WTC11 (cell line): ENCODE data around the gene UBE2K. TPM values are rescaled to one million over a fixed set of nuclear protein-coding genes. Genes with fewer than 3 reads are reported as not detected.

Experiments used
- ATAC-seq: fragments of 200-7000 bp; cut with Tn5 transposase; 2 replicates; pipeline ENCODE4 v1.10.0; 2021; ENCODE audit warnings: mild to moderate bottlenecking, moderate library complexity
- CTCF ChIA-PET: fragments of 300-600 bp; sonication (Branson Sonifier 250); formaldehyde crosslinking; loops from one replicate; lab custom pipeline; 2021; ENCODE audit warnings: antibody characterized with exemption; lab: Charles Lee
- POLR2A ChIA-PET: fragments of 350-600 bp; sonication (Branson Sonifier 250); formaldehyde crosslinking; loops from one replicate; lab custom pipeline; 2021; ENCODE audit warnings: antibody characterized with exemption; lab: Charles Lee
- DNase-seq: peaks from one replicate; pipeline ENCODE4 v3.0.0; 2021; ENCODE audit warnings: low spot score
- H3K27ac Mint-ChIP-seq: 2 replicates; pipeline ENCODE4 v1.8.0; 2021; ENCODE audit warnings: mixed read lengths
- H3K27me3 Mint-ChIP-seq: 2 replicates; pipeline ENCODE4 v1.8.0; 2021; ENCODE audit warnings: low read depth, mild to moderate bottlenecking, moderate library complexity, mixed read lengths
- H3K36me3 Mint-ChIP-seq: 2 replicates; pipeline ENCODE4 v1.8.0; 2021; ENCODE audit warnings: mixed read lengths
- H3K4me1 Mint-ChIP-seq: 2 replicates; pipeline ENCODE4 v1.8.0; 2022; ENCODE audit warnings: mixed read lengths
- H3K4me3 Mint-ChIP-seq: 2 replicates; pipeline ENCODE4 v1.8.0; 2021; ENCODE audit warnings: mild to moderate bottlenecking, moderate library complexity, mixed read lengths
- H3K9me3 Mint-ChIP-seq: 2 replicates; pipeline ENCODE4 v1.8.0; 2021; ENCODE audit warnings: mixed read lengths
- ELF4 ChIP-seq: sonication (generic); formaldehyde crosslinking; IDR thresholded peaks from 2 replicates; pipeline ENCODE4 v1.8.1; 2022; ENCODE audit warnings: low read depth, mild to moderate bottlenecking, moderate library complexity, missing genetic modification reagents
- ETV6 ChIP-seq: sonication (generic); formaldehyde crosslinking; IDR thresholded peaks from 2 replicates; pipeline ENCODE4 v1.8.1; 2022; ENCODE audit warnings: mild to moderate bottlenecking, missing genetic modification reagents
- FOXK1 ChIP-seq: sonication (generic); formaldehyde crosslinking; IDR thresholded peaks from 2 replicates; pipeline ENCODE4 v1.8.0; 2022; ENCODE audit warnings: mild to moderate bottlenecking, moderate library complexity, missing genetic modification reagents
- FOXP1 ChIP-seq: sonication (generic); formaldehyde crosslinking; IDR thresholded peaks from 2 replicates; pipeline ENCODE4 v1.8.0; 2022; ENCODE audit warnings: missing genetic modification reagents, mild to moderate bottlenecking, moderate library complexity, borderline replicate concordance
- RELA ChIP-seq: sonication (generic); formaldehyde crosslinking; IDR thresholded peaks from 2 replicates; pipeline ENCODE4 v1.8.1; 2022; ENCODE audit warnings: missing genetic modification reagents, mild to moderate bottlenecking, borderline replicate concordance
- SOX15 ChIP-seq: fragments of 250-450 bp; sonication (Bioruptor Pico); IDR thresholded peaks from 2 replicates; pipeline ENCODE4 v1.9.0; 2021; ENCODE audit warnings: mild to moderate bottlenecking
- TEAD1 ChIP-seq: sonication (generic); formaldehyde crosslinking; IDR thresholded peaks from 2 replicates; pipeline ENCODE4 v1.8.0; 2022; ENCODE audit warnings: mild to moderate bottlenecking, missing genetic modification reagents
- TEAD4 ChIP-seq: sonication (generic); formaldehyde crosslinking; IDR thresholded peaks from 2 replicates; pipeline ENCODE4 v1.8.0; 2022; ENCODE audit warnings: mild to moderate bottlenecking, missing genetic modification reagents
- total RNA-seq: library from RNA; stranded (reverse); gene quantifications from 3 replicates; pipeline ENCODE4 v1.2.3, GENCODE V29; 2021
- TF ChIP-seq, protein P1 (sequence below): sonication (generic); formaldehyde crosslinking; conservative IDR thresholded peaks from 2 replicates; pipeline ENCODE4 v1.8.1; 2023; ENCODE audit warnings: mild to moderate bottlenecking, low read depth, missing genetic modification reagents, moderate library complexity
- TF ChIP-seq, protein P2 (sequence below): sonication (generic); formaldehyde crosslinking; conservative IDR thresholded peaks from 2 replicates; pipeline ENCODE4 v1.8.1; 2022; ENCODE audit warnings: mild to moderate bottlenecking, missing genetic modification reagents
- TF ChIP-seq, protein P3 (sequence below): sonication (generic); formaldehyde crosslinking; IDR thresholded peaks from 2 replicates; pipeline ENCODE4 v1.8.1; 2022; ENCODE audit warnings: mild to moderate bottlenecking, missing genetic modification reagents, moderate library complexity, borderline replicate concordance
- TF ChIP-seq, protein P4 (sequence below): fragments of 250-450 bp; sonication (Bioruptor Pico); IDR thresholded peaks from 2 replicates; pipeline ENCODE4 v1.9.0; 2021; ENCODE audit warnings: mild to moderate bottlenecking
- TF ChIP-seq, protein P5 (sequence below): fragments of 250-450 bp; sonication (Bioruptor Pico); IDR thresholded peaks from 2 replicates; pipeline ENCODE4 v2.1.2; 2022; ENCODE audit warnings: mild to moderate bottlenecking, moderate library complexity
- TF ChIP-seq, protein P6 (sequence below): fragments of 250-450 bp; sonication (Bioruptor Pico); IDR thresholded peaks from 2 replicates; pipeline ENCODE4 v1.9.0; 2021; ENCODE audit warnings: mild to moderate bottlenecking, borderline replicate concordance
- TF ChIP-seq, protein P7 (sequence below): sonication (generic); formaldehyde crosslinking; IDR thresholded peaks from 2 replicates; pipeline ENCODE4 v1.8.1; 2023; ENCODE audit warnings: mild to moderate bottlenecking, moderate library complexity, missing genetic modification reagents
- TF ChIP-seq, protein P8 (sequence below): sonication (generic); formaldehyde crosslinking; IDR thresholded peaks from 2 replicates; pipeline ENCODE4 v1.8.1; 2022; ENCODE audit warnings: low read depth, mild to moderate bottlenecking, moderate library complexity, missing genetic modification reagents, borderline replicate concordance
- TF ChIP-seq, protein P9 (sequence below): sonication (generic); formaldehyde crosslinking; IDR thresholded peaks from 2 replicates; pipeline ENCODE4 v1.8.0; 2023; ENCODE audit warnings: mild to moderate bottlenecking, missing genetic modification reagents

The UBE2K gene
- total RNA-seq, 1 experiment from 2014 or later = 135 TPM

DNA sequence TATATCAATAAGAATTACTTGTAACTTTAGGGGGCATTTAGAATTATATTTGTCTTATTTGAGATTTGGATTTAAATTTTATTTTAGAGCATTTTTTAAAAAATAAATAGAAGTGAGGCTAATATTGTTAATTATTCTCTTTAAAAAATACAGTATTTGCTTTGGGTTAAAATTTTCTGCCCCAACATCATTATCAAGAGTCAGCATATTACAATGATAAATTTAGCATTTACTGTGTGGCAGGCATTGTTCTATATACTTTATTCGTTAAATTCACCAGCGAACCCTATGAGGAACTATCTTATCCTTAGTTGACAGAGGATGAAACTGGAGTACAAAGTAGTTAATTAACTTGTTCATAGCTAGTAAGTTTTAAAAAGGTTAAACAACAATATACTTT lies 34.0 kb downstream of the UBE2K start:
- 0 out of 2 replicates have a peak, but pooled peaks cover 5% of the 10 kb centered on the region for H3K36me3 Mint-ChIP-seq
- no peak overlapping the region for H3K4me3 Mint-ChIP-seq
- H3K4me1 Mint-ChIP-seq = peaks cover 14% of the 10 kb centered on the region
- POLR2A ChIA-PET = interaction anchor here (0.6 kb wide), 1 partner anchor 8 kb away, joined by 3 read pairs; no protein-coding TSS in a partner anchor
- H3K27ac Mint-ChIP-seq = no peak overlapping the region
- no peaks in the 10 kb centered on the region for H3K9me3 Mint-ChIP-seq
- no peak for ATAC-seq
- no peak for DNase-seq
- no peaks in the 10 kb centered on the region; the same call in 1 of the 2 replicates for H3K27me3 Mint-ChIP-seq
- no peak for TF ChIP-seq TEAD4 (CRISPR knock-in tag)
- TF ChIP-seq, protein P1, sequence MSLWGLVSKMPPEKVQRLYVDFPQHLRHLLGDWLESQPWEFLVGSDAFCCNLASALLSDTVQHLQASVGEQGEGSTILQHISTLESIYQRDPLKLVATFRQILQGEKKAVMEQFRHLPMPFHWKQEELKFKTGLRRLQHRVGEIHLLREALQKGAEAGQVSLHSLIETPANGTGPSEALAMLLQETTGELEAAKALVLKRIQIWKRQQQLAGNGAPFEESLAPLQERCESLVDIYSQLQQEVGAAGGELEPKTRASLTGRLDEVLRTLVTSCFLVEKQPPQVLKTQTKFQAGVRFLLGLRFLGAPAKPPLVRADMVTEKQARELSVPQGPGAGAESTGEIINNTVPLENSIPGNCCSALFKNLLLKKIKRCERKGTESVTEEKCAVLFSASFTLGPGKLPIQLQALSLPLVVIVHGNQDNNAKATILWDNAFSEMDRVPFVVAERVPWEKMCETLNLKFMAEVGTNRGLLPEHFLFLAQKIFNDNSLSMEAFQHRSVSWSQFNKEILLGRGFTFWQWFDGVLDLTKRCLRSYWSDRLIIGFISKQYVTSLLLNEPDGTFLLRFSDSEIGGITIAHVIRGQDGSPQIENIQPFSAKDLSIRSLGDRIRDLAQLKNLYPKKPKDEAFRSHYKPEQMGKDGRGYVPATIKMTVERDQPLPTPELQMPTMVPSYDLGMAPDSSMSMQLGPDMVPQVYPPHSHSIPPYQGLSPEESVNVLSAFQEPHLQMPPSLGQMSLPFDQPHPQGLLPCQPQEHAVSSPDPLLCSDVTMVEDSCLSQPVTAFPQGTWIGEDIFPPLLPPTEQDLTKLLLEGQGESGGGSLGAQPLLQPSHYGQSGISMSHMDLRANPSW (CRISPR knock-in tag) = no peak
- no peak for TF ChIP-seq RELA
- TF ChIP-seq FOXK1 = no peak
- no peak for TF ChIP-seq SOX15 (CRISPR knock-in tag)
- TF ChIP-seq ETV6 (CRISPR knock-in tag) = no peak
- TF ChIP-seq, protein P2, sequence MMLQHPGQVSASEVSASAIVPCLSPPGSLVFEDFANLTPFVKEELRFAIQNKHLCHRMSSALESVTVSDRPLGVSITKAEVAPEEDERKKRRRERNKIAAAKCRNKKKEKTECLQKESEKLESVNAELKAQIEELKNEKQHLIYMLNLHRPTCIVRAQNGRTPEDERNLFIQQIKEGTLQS (CRISPR knock-in tag) = no peak
- TF ChIP-seq, protein P3, sequence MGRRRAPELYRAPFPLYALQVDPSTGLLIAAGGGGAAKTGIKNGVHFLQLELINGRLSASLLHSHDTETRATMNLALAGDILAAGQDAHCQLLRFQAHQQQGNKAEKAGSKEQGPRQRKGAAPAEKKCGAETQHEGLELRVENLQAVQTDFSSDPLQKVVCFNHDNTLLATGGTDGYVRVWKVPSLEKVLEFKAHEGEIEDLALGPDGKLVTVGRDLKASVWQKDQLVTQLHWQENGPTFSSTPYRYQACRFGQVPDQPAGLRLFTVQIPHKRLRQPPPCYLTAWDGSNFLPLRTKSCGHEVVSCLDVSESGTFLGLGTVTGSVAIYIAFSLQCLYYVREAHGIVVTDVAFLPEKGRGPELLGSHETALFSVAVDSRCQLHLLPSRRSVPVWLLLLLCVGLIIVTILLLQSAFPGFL (CRISPR knock-in tag) = no peak
- TF ChIP-seq, protein P4, sequence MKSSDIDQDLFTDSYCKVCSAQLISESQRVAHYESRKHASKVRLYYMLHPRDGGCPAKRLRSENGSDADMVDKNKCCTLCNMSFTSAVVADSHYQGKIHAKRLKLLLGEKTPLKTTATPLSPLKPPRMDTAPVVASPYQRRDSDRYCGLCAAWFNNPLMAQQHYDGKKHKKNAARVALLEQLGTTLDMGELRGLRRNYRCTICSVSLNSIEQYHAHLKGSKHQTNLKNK (CRISPR knock-in tag) = no peak
- TF ChIP-seq, protein P5, sequence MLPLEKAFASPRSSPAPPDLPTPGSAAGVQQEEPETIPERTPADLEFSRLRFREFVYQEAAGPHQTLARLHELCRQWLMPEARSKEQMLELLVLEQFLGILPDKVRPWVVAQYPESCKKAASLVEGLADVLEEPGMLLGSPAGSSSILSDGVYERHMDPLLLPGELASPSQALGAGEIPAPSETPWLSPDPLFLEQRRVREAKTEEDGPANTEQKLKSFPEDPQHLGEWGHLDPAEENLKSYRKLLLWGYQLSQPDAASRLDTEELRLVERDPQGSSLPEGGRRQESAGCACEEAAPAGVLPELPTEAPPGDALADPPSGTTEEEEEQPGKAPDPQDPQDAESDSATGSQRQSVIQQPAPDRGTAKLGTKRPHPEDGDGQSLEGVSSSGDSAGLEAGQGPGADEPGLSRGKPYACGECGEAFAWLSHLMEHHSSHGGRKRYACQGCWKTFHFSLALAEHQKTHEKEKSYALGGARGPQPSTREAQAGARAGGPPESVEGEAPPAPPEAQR (CRISPR knock-in tag) = no peak
- TF ChIP-seq, protein P6, sequence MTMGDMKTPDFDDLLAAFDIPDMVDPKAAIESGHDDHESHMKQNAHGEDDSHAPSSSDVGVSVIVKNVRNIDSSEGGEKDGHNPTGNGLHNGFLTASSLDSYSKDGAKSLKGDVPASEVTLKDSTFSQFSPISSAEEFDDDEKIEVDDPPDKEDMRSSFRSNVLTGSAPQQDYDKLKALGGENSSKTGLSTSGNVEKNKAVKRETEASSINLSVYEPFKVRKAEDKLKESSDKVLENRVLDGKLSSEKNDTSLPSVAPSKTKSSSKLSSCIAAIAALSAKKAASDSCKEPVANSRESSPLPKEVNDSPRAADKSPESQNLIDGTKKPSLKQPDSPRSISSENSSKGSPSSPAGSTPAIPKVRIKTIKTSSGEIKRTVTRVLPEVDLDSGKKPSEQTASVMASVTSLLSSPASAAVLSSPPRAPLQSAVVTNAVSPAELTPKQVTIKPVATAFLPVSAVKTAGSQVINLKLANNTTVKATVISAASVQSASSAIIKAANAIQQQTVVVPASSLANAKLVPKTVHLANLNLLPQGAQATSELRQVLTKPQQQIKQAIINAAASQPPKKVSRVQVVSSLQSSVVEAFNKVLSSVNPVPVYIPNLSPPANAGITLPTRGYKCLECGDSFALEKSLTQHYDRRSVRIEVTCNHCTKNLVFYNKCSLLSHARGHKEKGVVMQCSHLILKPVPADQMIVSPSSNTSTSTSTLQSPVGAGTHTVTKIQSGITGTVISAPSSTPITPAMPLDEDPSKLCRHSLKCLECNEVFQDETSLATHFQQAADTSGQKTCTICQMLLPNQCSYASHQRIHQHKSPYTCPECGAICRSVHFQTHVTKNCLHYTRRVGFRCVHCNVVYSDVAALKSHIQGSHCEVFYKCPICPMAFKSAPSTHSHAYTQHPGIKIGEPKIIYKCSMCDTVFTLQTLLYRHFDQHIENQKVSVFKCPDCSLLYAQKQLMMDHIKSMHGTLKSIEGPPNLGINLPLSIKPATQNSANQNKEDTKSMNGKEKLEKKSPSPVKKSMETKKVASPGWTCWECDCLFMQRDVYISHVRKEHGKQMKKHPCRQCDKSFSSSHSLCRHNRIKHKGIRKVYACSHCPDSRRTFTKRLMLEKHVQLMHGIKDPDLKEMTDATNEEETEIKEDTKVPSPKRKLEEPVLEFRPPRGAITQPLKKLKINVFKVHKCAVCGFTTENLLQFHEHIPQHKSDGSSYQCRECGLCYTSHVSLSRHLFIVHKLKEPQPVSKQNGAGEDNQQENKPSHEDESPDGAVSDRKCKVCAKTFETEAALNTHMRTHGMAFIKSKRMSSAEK = no peak
- TF ChIP-seq FOXP1 (CRISPR knock-in tag) = no peak
- TF ChIP-seq ELF4 = no peak
- CTCF ChIA-PET = no interaction called here

DNA sequence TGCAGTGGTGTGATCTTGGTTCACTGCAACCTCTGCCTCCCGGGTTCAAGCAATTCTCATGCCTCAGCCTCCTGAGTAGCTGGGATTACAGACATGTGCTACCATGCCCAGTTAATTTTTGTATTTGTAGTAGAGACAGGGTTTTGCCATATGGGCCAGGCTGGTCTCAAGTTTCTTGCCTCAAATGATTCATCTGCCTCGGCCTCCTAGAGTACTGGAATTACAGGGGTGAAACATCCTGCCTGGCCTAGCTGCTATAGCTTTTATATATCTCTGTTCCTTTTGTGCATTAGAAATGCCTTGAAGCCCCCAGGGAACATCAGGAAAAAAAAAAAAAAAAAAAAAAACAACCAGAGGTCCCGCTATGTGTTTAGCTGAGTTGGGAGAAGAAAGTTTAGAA lies 34.8 kb downstream of the UBE2K start:
- no peak for DNase-seq
- ATAC-seq = no peak
- H3K9me3 Mint-ChIP-seq = no peaks in the 10 kb centered on the region
- H3K36me3 Mint-ChIP-seq = peaks cover 6% of the 10 kb centered on the region
- peak overlapping the region; percentile 32; the same call in 1 of the 2 replicates for H3K27ac Mint-ChIP-seq
- ChIA-PET CTCF (no interaction called here), POLR2A (interaction anchor here (0.5 to 0.7 kb wide), 5 partner anchors 8 to 56 kb away, joined by 3 to 7 read pairs (median 3); no protein-coding TSS in a partner anchor)
- no peak overlapping the region for H3K4me3 Mint-ChIP-seq
- no peaks in the 10 kb centered on the region; the same call in 1 of the 2 replicates for H3K27me3 Mint-ChIP-seq
- H3K4me1 Mint-ChIP-seq = peaks cover 14% of the 10 kb centered on the region
- TF ChIP-seq, protein P7, sequence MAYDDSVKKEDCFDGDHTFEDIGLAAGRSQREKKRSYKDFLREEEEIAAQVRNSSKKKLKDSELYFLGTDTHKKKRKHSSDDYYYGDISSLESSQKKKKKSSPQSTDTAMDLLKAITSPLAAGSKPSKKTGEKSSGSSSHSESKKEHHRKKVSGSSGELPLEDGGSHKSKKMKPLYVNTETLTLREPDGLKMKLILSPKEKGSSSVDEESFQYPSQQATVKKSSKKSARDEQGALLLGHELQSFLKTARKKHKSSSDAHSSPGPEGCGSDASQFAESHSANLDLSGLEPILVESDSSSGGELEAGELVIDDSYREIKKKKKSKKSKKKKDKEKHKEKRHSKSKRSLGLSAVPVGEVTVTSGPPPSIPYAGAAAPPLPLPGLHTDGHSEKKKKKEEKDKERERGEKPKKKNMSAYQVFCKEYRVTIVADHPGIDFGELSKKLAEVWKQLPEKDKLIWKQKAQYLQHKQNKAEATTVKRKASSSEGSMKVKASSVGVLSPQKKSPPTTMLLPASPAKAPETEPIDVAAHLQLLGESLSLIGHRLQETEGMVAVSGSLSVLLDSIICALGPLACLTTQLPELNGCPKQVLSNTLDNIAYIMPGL = no peak
- TF ChIP-seq, protein P8, sequence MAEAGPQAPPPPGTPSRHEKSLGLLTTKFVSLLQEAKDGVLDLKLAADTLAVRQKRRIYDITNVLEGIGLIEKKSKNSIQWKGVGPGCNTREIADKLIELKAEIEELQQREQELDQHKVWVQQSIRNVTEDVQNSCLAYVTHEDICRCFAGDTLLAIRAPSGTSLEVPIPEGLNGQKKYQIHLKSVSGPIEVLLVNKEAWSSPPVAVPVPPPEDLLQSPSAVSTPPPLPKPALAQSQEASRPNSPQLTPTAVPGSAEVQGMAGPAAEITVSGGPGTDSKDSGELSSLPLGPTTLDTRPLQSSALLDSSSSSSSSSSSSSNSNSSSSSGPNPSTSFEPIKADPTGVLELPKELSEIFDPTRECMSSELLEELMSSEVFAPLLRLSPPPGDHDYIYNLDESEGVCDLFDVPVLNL (CRISPR knock-in tag) = no peak
- TF ChIP-seq, protein P9, sequence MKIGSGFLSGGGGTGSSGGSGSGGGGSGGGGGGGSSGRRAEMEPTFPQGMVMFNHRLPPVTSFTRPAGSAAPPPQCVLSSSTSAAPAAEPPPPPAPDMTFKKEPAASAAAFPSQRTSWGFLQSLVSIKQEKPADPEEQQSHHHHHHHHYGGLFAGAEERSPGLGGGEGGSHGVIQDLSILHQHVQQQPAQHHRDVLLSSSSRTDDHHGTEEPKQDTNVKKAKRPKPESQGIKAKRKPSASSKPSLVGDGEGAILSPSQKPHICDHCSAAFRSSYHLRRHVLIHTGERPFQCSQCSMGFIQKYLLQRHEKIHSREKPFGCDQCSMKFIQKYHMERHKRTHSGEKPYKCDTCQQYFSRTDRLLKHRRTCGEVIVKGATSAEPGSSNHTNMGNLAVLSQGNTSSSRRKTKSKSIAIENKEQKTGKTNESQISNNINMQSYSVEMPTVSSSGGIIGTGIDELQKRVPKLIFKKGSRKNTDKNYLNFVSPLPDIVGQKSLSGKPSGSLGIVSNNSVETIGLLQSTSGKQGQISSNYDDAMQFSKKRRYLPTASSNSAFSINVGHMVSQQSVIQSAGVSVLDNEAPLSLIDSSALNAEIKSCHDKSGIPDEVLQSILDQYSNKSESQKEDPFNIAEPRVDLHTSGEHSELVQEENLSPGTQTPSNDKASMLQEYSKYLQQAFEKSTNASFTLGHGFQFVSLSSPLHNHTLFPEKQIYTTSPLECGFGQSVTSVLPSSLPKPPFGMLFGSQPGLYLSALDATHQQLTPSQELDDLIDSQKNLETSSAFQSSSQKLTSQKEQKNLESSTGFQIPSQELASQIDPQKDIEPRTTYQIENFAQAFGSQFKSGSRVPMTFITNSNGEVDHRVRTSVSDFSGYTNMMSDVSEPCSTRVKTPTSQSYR (CRISPR knock-in tag) = no peak
- TF ChIP-seq TEAD1 = no peak
